BLaER1 treated with 17β-estradiol and CSF1 and Interleukin-3, amounts not matched to agents 10 nM and 100 nM (cell line): ENCODE data around the gene FOXP2.
A peak's percentile ranks its signal among the peaks of the same experiment; 100 is the strongest.
"Not testable (repeated sequence)": the region's sequence is repeated elsewhere in the genome, so short reads cannot be mapped to it uniquely, and the experiment has no call there.

Source experiments
- H3K27ac ChIP-seq, 11 experiments: shearing (Covaris generic); formaldehyde crosslinking; 2 replicates each; pipeline ENCODE4 v1.8.1; 2022
- H3K27me3 ChIP-seq, 11 experiments: shearing (Covaris generic); formaldehyde crosslinking; 2 replicates each; pipeline ENCODE4 v1.8.1; 2022
- H3K36me3 ChIP-seq, 11 experiments: shearing (Covaris generic); formaldehyde crosslinking; 2 replicates each; pipeline ENCODE4 v1.8.1; 2022
- H3K4me1 ChIP-seq, 10 experiments: shearing (Covaris generic); formaldehyde crosslinking; 2 replicates each; pipeline ENCODE4 v1.8.1; 2022
- H3K4me2 ChIP-seq, 11 experiments: shearing (Covaris generic); formaldehyde crosslinking; 2 replicates each; pipeline ENCODE4 v1.8.1; 2022
- H3K4me3 ChIP-seq, 10 experiments: shearing (Covaris generic); formaldehyde crosslinking; 2 replicates each; pipeline ENCODE4 v1.8.1; 2022
- H3K9ac ChIP-seq, 11 experiments: shearing (Covaris generic); formaldehyde crosslinking; 2 replicates each; pipeline ENCODE4 v1.8.1; 2022
- H3K9me3 ChIP-seq, 11 experiments: shearing (Covaris generic); formaldehyde crosslinking; replicated peaks in 1 of 11; 2 replicates each; pipeline ENCODE4 v1.8.1; 2022
- H4K20me1 ChIP-seq, 11 experiments: shearing (Covaris generic); formaldehyde crosslinking; 2 replicates each; pipeline ENCODE4 v1.8.1; 2022
- Cebpa-rat ChIP-seq, 11 experiments: shearing (Covaris generic); IDR thresholded peaks; 2 replicates each; pipeline ENCODE4 v1.8.1; 2022

Gene FOXP2

DNA sequence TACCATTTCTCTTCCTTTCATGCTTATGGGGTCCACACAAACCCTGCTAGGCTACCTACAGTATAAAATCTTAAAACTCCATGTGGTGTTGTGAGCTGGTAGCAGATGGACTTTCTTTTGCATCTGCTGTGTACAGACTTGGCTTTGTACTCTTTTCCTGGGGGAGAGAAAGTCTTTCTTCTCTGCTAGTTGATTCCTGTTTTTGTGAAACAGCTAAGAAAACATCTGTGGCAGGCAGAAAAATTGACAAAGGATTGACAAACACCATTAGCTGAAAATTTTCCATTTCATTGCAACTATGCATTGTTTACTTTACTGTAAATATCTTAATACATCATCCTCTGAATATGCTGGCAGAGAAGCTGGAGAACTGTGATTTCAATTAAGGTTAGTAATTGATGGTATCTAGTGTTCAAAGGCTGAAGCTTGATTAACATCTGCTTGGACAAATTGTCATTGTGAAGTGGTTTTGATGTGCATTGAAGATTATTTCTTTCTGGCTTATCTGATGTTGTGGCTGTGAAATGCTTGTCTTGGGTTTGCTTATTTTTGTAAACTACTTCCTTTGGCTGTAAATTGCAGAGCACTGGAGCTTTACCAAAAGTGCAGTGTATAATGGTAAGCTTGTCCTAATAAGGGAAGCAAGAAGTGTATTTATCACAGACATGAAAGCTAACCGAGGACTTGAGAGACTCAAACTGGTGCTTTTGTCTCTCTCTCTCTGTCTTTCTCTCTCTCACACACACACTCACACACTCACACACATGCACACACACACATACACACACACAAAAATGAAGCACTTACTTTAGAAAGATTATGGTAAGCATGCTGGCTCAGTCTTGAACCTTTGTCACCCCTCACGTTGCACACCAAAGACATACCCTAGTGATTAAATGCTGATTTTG, at the start of gene FOXP2:
Gene FOXP2, plus strand, starts transcription at position 660 of the 908 bp plus-strand sequence. CDS start 11,697 bp downstream, outside the sequence.
- Histone ChIP-seq H3K9me3 (no peaks in the 10 kb centered on the region), H3K36me3 (no peaks in the 10 kb centered on the region), H3K4me1 (peaks cover 0 to 13% (median 2%) of the 10 kb centered on the region in 10 experiments; a peak in 4 of 20 replicates), H3K4me3 (peak within 1 kb of the TSS in 2 of 10 experiments; percentile 6 to 7; a peak in 1 of 20 replicates), H3K27ac (no peak within 1 kb of the TSS), H3K27me3 (peaks cover 27 to 40% (median 33%) of the 10 kb centered on the region in 11 experiments), H3K9ac (no peak within 1 kb of the TSS), H4K20me1 (no peaks in the 10 kb centered on the region), H3K4me2 (peak within 1 kb of the TSS; percentile 7 to 52 (median 20); a peak in 14 of 22 replicates)
- no peak for TF ChIP-seq Cebpa-rat (IDR thresholded peaks at IDR 0.05)

DNA sequence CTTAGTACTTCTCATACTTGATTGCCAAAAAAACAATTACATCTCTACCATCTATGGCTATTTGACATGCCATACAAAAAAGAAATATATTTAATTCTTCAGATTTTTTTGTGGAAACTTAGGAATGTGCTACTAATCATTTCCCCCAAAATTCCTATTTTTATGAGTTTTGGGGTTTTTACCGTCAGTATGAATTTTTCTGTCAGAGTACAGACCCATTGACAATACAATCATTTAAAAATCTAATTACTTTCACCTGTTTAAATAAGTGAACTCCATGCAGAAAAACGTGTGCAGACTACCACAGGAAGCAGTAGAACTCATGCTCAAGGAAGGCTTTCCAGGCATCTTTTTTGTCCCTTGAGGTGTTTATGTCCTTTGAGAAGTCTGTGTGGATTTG, 48.8 kb upstream of the FOXP2 start:
- Histone ChIP-seq H3K27ac (no peak overlapping the region), H3K4me3 (no peak overlapping the region), H3K4me1 (no peaks in the 10 kb centered on the region), H3K9ac (no peak overlapping the region), H4K20me1 (no peaks in the 10 kb centered on the region), H3K9me3 (no peaks in the 10 kb centered on the region), H3K27me3 (no peaks in the 10 kb centered on the region), H3K4me2 (no peak overlapping the region), H3K36me3 (no peaks in the 10 kb centered on the region)
- no peak for TF ChIP-seq Cebpa-rat (IDR thresholded peaks at IDR 0.05)

DNA sequence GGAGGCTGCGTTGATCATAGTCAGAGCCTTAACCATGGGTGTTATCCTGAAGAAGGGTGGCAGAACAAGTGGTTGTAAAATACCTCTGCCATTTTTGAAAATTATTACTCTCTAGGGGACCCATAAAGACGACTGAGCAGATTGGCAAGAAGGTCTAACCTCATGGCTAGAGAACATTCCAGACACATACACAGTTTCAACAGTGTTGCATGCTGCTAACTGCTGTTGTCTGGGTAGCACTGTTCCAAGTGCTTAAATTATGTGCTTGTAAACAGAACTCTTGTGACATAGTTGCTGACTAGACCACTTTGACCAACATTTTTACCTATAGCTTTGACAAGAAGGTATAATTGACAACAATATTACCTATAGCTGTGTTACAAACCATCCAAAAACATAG, 46.1 kb upstream of the FOXP2 start:
- no peak for TF ChIP-seq Cebpa-rat (IDR thresholded peaks at IDR 0.05)
- Histone ChIP-seq H3K4me3 (no peak overlapping the region), H3K9ac (no peak overlapping the region), H3K4me2 (no peak overlapping the region), H3K9me3 (no peaks in the 10 kb centered on the region), H3K27me3 (no peaks in the 10 kb centered on the region), H3K4me1 (no peaks in the 10 kb centered on the region), H4K20me1 (no peaks in the 10 kb centered on the region), H3K36me3 (no peaks in the 10 kb centered on the region), H3K27ac (no peak overlapping the region)

DNA sequence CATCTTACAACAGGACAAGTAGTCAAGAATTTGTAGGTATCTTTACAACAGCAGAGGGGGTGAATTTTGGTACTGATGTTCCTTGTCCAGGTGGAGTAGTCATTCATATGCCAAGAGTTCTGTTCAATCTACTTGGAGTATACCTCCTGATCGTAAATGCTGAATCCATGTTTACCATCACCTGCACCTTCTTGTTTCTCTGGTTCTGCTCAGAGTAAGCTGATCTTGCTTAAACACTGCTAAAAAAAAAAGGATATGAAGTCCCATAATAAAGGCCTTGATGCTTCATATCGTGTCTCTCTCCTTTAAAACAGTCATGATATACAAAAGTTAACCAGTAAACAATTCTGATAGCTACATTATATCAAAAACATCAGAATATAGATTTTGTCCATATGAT, 45.3 kb upstream of the FOXP2 start:
- Histone ChIP-seq H3K9ac (no peak overlapping the region), H3K9me3 (no peaks in the 10 kb centered on the region), H3K4me1 (no peaks in the 10 kb centered on the region), H3K4me2 (no peak overlapping the region), H3K4me3 (no peak overlapping the region), H3K27me3 (no peaks in the 10 kb centered on the region), H3K36me3 (no peaks in the 10 kb centered on the region), H4K20me1 (no peaks in the 10 kb centered on the region), H3K27ac (no peak overlapping the region)
- TF ChIP-seq Cebpa-rat (IDR thresholded peaks at IDR 0.05) = no peak

DNA sequence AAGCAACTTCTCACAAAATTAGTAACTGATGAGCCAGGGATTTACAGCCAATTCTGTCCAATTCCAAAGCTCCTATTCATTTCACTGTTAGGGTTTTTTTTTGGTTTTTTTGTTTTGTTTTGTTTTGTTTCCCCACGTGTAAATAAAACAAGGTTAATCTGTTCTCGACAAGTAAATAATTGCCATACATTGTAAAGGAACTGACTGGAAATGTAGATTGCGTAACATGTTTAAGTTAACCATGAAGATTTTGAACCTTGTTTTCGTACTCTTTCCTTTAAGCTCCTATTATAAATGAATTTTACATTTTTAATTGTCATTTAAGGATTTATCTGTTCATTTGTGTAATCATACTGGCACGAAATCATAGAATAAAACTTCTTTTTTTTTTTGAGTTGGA, 42.0 kb upstream of the FOXP2 start:
- Histone ChIP-seq H3K9me3 (no peaks in the 10 kb centered on the region), H3K4me2 (no peak overlapping the region), H3K27me3 (no peaks in the 10 kb centered on the region), H3K4me3 (no peak overlapping the region), H3K9ac (no peak overlapping the region), H3K4me1 (no peaks in the 10 kb centered on the region), H3K36me3 (no peaks in the 10 kb centered on the region), H4K20me1 (no peaks in the 10 kb centered on the region), H3K27ac (no peak overlapping the region)
- peak in 2 of 11 experiments; percentile 48 to 74; a peak in 4 of 22 replicates for TF ChIP-seq Cebpa-rat (IDR thresholded peaks at IDR 0.05)

DNA sequence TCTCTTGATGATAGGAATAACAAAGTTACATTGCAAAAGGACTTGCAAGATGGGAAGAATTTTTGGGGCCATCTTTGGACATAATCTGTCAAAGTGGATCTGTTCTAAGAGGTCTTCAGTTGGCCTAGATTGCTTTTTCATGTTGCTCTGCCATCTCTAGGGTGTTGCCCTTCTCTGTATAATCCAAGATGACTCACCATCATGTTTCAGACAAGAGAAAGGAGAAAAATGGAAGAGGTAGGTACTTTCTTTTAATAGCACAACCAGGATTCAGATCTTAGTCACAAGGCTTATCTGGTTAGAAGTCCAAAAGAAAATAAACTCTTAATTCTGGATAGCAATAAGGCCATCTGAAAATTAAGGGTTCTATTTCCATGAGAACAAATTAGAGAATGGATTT, 38.7 kb upstream of the FOXP2 start:
- no peak overlapping the region for H3K4me3 ChIP-seq
- no peaks in the 10 kb centered on the region for H3K36me3 ChIP-seq
- H3K4me2 ChIP-seq = no peak overlapping the region
- H3K9me3 ChIP-seq = peaks cover 0 to 4% (median 0%) of the 10 kb centered on the region in 11 experiments; a peak in 1 of 22 replicates
- H3K4me1 ChIP-seq = no peaks in the 10 kb centered on the region
- no peaks in the 10 kb centered on the region for H3K27me3 ChIP-seq
- H3K9ac ChIP-seq = no peak overlapping the region
- H3K27ac ChIP-seq = no peak overlapping the region
- no peaks in the 10 kb centered on the region for H4K20me1 ChIP-seq
- no peak for TF ChIP-seq Cebpa-rat (IDR thresholded peaks at IDR 0.05)

DNA sequence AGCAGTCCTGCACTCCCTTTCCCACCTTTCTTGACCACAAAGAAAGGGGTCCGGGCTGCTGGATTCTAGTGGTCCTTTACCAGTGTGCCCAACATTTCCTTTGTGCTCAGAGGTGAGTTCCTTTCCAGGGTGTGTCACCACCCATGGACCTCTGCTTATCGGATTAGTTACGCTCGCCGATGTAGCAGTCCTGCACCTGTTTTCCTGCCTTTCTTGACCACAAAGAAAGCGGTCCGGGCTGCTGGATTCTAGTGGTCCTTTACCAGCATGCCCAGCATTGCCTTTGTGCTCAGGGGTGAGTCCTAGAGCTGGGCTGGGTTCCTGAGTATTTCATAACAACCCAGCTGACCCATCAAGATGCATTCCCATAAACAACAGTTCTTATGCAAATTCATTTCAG, 30.7 kb upstream of the FOXP2 start:
- H3K9me3 ChIP-seq, H4K20me1 ChIP-seq, H3K4me1 ChIP-seq: not testable (repeated sequence)

DNA sequence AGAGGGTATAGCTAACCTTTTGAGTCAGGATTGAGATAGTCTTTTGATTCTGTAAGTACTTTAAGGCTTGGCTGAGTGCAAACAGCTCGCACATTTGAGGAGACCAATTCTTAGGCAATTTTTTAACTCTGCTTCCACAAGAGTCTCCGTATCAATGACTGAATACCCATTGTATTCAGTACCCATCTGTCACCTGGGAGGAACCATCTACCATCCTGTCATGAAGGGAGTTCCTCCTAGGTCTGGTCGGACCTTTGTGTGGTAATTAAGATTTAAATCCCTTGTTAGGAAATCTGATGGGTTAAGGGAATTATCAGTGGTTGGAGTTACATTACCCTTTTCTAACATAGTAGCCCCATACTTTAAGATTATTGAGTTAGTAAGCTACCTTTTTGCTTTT, 30.3 kb upstream of the FOXP2 start:
- not testable (repeated sequence) for H3K9me3 ChIP-seq, H3K27me3 ChIP-seq, H3K4me1 ChIP-seq, H4K20me1 ChIP-seq, H3K9ac ChIP-seq, H3K36me3 ChIP-seq, H3K27ac ChIP-seq, H3K4me3 ChIP-seq, H3K4me2 ChIP-seq

More for the DNA sequence above, 30.7 kb upstream of the FOXP2 start:
- not testable (repeated sequence) for H3K27me3 ChIP-seq, H3K27ac ChIP-seq, H3K9ac ChIP-seq, H3K36me3 ChIP-seq, H3K4me2 ChIP-seq, H3K4me3 ChIP-seq

DNA sequence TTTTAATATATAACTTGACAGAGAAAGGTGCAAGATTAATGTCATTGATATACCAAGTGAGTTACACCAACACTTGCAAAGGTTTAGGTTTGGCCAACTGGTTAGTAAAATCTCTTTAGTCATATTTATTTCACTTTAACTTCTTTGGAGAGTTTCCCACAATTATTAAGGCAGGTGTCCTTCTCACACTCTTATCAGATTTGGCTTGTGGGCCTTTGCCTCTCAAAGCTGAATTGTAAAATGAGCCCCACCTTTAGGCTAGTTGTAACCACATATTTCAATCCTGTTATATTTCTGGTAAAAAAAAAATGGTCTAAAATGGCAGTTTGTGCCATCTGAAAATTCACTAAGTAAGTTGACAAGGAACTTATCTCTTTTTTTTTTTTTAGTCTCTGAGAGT, 26.6 kb upstream of the FOXP2 start:
- Histone ChIP-seq H3K4me2 (no peak overlapping the region), H3K27ac (no peak overlapping the region), H3K9ac (no peak overlapping the region), H3K9me3 (no peaks in the 10 kb centered on the region), H4K20me1 (no peaks in the 10 kb centered on the region), H3K36me3 (no peaks in the 10 kb centered on the region), H3K4me3 (no peak overlapping the region), H3K4me1 (no peaks in the 10 kb centered on the region), H3K27me3 (no peaks in the 10 kb centered on the region)
- no peak for TF ChIP-seq Cebpa-rat (IDR thresholded peaks at IDR 0.05)

DNA sequence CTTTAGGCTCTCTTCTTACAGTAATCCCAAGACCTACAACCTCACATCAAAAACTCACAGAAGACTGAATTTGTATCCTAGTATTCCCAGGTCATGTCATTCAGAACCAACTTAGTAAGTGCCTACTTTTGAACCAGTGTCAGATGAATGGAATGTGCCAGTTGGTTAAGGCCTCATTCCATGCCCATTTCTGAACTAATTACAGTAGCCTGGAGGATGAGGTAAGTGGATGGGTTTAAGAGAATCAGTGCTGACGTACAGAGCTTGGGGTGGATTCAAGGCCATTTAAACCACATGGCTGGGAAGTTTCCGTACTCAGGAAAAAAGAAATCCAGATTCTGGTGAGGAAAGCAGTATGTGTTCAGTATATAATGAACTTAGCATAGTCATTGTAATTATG, 21.9 kb upstream of the FOXP2 start:
- Histone ChIP-seq H3K9me3 (no peaks in the 10 kb centered on the region), H3K27ac (no peak overlapping the region), H3K36me3 (no peaks in the 10 kb centered on the region), H4K20me1 (no peaks in the 10 kb centered on the region), H3K27me3 (no peaks in the 10 kb centered on the region), H3K4me1 (no peaks in the 10 kb centered on the region), H3K4me2 (no peak overlapping the region), H3K4me3 (no peak overlapping the region), H3K9ac (no peak overlapping the region)
- TF ChIP-seq Cebpa-rat (IDR thresholded peaks at IDR 0.05) = no peak
